Stimulated activated CD8-positive, alpha-beta memory T cell treated with anti-CD3 and anti-CD28 coated beads, Interleukin-2, amount 100 ng/mL, for 48 hours (primary cell): ENCODE results near the gene CCDC9.
A peak's percentile ranks its signal among the peaks of the same experiment; 100 is the strongest.
"Not testable (repeated sequence)": the region's sequence is repeated elsewhere in the genome, so short reads cannot be mapped to it uniquely, and the experiment has no call there.

Experiments used
- DNase-seq, 2 donors: peaks; one replicate each; pipeline ENCODE4 v3.0.0-alpha.2; 2020; ENCODE audit warnings: low read depth in 2 of 2

Gene CCDC9

DNA sequence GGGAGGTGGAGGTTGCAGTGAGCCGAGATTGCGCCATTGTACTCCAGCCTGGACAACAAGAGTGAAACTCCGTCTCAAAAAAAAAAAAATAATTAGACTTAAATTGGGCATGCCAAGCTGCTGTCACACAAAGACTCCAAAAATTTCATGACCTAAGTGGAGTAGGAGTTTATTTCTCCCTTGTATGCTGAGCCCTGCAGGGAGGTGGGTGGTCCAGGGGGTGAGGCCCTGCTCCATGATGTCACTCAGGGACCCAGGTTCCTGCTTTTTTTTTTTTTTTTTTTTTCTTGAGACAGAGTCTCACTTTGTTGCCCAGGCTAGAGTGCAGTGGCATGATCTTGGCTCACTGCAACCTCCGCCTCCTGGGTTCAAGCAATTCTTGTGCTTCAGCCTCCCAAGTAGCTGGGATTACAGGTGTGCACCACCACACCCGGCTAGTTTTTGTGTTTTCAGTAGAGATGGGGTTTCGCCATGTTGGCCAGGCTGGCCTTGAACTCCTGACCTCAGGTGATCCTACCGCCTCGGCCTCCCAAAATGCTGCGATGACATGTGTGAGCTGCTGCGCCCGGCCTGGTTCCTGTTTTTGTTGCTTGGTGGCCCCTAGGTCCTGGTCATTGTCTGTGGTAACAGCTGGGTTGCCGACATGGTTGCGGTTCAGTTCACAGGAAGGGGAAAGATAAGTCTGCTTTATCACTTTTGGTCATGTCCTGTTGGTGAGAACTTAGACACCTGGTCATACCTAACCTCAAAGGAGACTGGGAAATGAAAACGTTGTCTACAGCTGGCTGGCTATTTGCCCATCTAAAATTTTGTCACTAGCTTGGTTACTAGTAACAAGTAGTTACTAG is 5.8 kb downstream of the CCDC9 start:
- DNase-seq: not testable (repeated sequence)

DNA sequence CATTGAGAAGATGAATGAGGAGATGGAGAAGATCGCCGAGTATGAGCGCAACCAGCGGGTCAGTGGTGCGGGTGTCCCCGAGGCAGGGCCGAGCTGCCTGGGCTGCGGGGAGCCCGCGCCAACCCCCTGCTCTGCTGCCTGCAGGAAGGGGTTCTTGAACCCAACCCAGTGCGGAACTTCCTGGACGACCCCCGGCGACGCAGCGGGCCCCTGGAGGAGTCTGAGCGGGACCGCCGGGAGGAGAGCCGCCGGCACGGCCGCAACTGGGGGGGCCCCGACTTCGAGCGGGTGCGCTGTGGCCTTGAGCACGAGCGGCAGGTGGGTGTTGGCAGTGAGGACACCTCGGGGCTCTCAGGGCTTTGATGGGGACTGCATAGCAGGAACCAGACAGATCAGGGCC is 8.3 kb downstream of the CCDC9 start:
- no peak for DNase-seq

- no peak for DNase-seq
Observed at GRCh38 chr19:47266401-47266941, 10.1 kb downstream of the CCDC9 start.

DNA sequence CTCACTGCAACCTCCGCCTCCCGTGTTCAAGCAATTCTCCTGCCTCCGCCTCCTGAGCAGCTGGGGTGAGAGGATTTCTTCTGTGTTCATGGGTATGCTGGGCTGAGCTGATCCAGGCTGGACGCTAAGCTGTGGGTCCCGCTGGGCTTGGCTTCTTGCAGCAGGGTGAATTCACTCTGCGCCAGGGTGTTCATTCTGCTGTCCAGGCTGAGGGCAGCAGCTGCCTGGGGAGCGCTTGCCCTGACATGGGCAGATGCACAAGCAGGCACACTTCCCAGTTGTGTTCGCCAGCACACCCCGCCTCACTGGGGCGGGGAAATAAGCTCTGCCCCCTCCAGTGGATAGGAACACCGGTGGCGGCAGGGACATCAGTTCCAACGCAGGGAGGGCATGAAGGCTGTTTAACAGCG is 11.0 kb downstream of the CCDC9 start:
- DNase-seq: no peak

GRCh38 chr19:47268028-47268427 is 11.7 kb downstream of the CCDC9 start:
- DNase-seq: no peak

- DNase-seq: no peak
Observed at GRCh38 chr19:47269596-47269995, 13.3 kb downstream of the CCDC9 start.

- no peak for DNase-seq
Observed at GRCh38 chr19:47270408-47270807, 14.1 kb downstream of the CCDC9 start.

DNA sequence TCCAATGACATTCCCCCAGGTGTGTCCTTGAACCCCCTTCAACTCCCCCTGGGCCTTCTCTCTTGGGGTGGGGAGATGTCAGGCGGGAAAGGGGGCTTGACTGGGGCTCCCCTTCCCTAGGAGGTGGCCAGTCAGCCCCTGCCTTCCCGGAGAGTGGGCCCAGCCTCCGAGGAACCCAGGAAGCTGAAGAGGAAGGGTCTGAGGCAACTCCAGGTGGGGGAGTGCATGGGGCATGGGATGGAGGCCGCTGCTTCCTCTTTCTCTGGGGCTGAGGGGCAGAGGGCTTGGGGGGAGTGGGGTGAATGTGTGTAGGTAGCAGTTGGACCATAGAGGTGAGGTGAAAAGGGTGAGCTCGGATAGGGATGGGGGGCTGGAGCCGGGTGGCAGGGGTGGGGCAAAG is 15.6 kb downstream of the CCDC9 start:
- no peak for DNase-seq

GRCh38 chr19:47272448-47273312 is 16.4 kb downstream of the CCDC9 start:
- DNase-seq: peak; percentile 23 to 45

- peak; percentile 80 to 87 for DNase-seq
Observed at GRCh38 chr19:47273313-47274070, 17.2 kb downstream of the CCDC9 start.

- DNase-seq: peak; percentile 99 to 100
Observed at GRCh38 chr19:47274071-47274890, 18.0 kb downstream of the CCDC9 start, which contains the start of gene INAFM1. INAFM1 (plus strand) TSS chr19:47274885; CDS start chr19:47274920, 35 bp downstream.

- no peak for DNase-seq
Observed at GRCh38 chr19:47274891-47275761, 18.8 kb downstream of the CCDC9 start.

DNA sequence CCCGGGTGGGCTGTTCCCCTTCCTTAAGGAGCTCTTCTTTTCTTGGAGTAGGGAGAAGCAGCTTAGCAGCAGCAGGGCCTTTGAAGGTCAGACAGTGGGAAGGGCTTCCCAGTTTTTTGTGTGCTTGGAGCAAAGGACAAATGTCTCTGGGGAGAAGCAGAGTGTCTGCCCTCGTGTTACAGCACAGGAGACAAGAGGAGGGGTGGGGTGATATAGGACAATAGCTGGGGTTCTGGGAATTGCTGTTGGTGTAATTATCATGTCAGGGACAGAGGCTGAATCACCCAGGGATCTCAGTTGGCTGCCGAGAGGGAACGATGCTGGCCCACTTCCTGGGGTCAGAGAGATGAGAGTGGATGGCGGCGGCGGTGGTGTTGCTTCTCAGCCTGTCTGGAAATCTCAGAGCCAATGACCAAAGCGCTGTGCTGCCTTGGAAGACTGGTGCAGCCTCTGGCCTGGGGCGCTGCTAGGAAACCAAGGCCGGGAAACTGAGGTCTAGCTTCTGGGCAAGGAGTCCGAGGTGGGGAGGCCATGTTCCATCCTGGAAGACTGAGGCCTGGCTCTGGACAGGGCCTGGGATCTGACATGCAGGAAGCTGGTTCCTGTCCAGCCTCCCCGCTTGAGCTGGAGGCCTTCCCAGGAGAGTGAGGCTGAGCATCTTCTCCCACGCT is 19.6 kb downstream of the CCDC9 start:
- DNase-seq: no peak

- not testable (repeated sequence) for DNase-seq
Observed at GRCh38 chr19:47276513-47276912, 20.2 kb downstream of the CCDC9 start.

GRCh38 chr19:47280183-47280797 is 24.0 kb downstream of the CCDC9 start:
- DNase-seq: peak; percentile 42 to 65

DNA sequence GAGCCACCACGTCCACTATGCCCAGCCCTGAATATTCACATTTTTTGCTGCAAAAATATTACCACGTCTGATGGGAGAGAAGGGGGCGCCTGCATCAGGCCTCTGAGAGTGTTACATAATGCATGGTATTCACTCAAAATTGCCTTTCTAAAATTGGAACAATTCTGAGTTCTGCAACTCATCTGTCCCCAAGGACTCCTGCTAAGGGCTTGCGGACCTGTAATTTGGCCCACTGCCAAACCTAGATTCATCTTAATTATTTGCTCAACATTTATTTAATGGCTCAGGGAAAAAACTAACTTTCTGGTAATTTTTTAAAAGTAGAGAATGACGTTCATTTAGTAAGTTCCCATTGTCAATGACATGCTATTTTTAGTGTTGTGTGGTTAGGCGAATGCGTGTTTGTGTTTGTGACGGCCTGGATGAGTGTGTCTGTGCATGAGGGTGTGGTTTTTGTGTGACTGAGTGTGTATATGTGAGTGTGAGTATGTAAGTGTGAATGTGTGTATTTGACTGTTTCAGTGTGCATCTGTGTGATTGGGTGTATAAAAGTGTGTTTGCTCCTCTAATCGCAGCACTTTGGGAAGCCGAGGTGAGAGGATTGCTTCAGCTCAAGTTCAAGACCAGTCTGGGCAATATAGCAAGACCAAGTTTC is 27.2 kb downstream of the CCDC9 start:
- no peak for DNase-seq

GRCh38 chr19:47284324-47284899 is 28.1 kb downstream of the CCDC9 start:
- DNase-seq: no peak

GRCh38 chr19:47296036-47296435 is 39.7 kb downstream of the CCDC9 start:
- DNase-seq: peak; percentile 57 to 62
